ENCODE results near the gene SLCO3A1.

The SLCO3A1 gene

GRCh38 chr15:91891101-91891500 lies 37.6 kb downstream of the SLCO3A1 start:
- Histone ChIP-seq H3K27me3 (ENCODE audit: insufficient read depth, poor library complexity, severe bottlenecking) (no peaks in the 10 kb centered on the region), H3K4me3 (replicated peaks; ENCODE audit: insufficient read depth, low read length) (no peak overlapping the region), H3K27ac (replicated peaks) (no peak overlapping the region)
- no peak for DNase-seq (ENCODE audit: low read depth in 1 of 2, low spot score in 1 of 2)
- no peak for TF ChIP-seq CTCF (IDR thresholded peaks at IDR 0.05; ENCODE audit: insufficient read depth, low read length)
- no peak for TF ChIP-seq POLR2AphosphoS5 (IDR thresholded peaks at IDR 0.05; ENCODE audit: low read depth)
- no peak for TF ChIP-seq SPI1 (IDR thresholded peaks at IDR 0.05; ENCODE audit: borderline replicate concordance, low read depth)
- TF ChIP-seq REST (IDR thresholded peaks at IDR 0.05; ENCODE audit: insufficient replicate concordance, low read depth): no peak
- TF ChIP-seq GABPA (IDR thresholded peaks at IDR 0.05; ENCODE audit: low read depth): no peak

- no peak overlapping the region for H3K27ac ChIP-seq (replicated peaks)
- DNase-seq (ENCODE audit: low read depth in 1 of 2, low spot score in 1 of 2): no peak
- TF ChIP-seq CTCF (IDR thresholded peaks at IDR 0.05; ENCODE audit: insufficient read depth, low read length): no peak
- TF ChIP-seq SPI1 (IDR thresholded peaks at IDR 0.05; ENCODE audit: borderline replicate concordance, low read depth): no peak
- TF ChIP-seq REST (IDR thresholded peaks at IDR 0.05; ENCODE audit: insufficient replicate concordance, low read depth): no peak
- TF ChIP-seq POLR2AphosphoS5 (IDR thresholded peaks at IDR 0.05; ENCODE audit: low read depth): no peak
- no peak for TF ChIP-seq GABPA (IDR thresholded peaks at IDR 0.05; ENCODE audit: low read depth)
- no peak overlapping the region for H3K4me3 ChIP-seq (replicated peaks; ENCODE audit: insufficient read depth, low read length)
- no peaks in the 10 kb centered on the region for H3K27me3 ChIP-seq (ENCODE audit: insufficient read depth, poor library complexity, severe bottlenecking)
These were observed 38.4 kb downstream of the SLCO3A1 start for GRCh38 chr15:91891788-91892345.

GRCh38 chr15:91892436-91892835 lies 38.9 kb downstream of the SLCO3A1 start:
- no peak for DNase-seq (ENCODE audit: low read depth in 1 of 2, low spot score in 1 of 2)
- H3K27ac ChIP-seq (replicated peaks): no peak overlapping the region
- no peak for TF ChIP-seq GABPA (IDR thresholded peaks at IDR 0.05; ENCODE audit: low read depth)
- no peak overlapping the region for H3K4me3 ChIP-seq (replicated peaks; ENCODE audit: insufficient read depth, low read length)
- no peaks in the 10 kb centered on the region for H3K27me3 ChIP-seq (ENCODE audit: insufficient read depth, poor library complexity, severe bottlenecking)

- TF ChIP-seq POLR2AphosphoS5 (IDR thresholded peaks at IDR 0.05; ENCODE audit: low read depth) (no peak), GABPA (IDR thresholded peaks at IDR 0.05; ENCODE audit: low read depth) (no peak), CTCF (IDR thresholded peaks at IDR 0.05; ENCODE audit: insufficient read depth, low read length) (no peak)
- DNase-seq (ENCODE audit: low read depth in 1 of 2, low spot score in 1 of 2): no peak
- Histone ChIP-seq H3K27ac (replicated peaks) (no peak overlapping the region), H3K4me3 (replicated peaks; ENCODE audit: insufficient read depth, low read length) (no peak overlapping the region), H3K27me3 (ENCODE audit: insufficient read depth, poor library complexity, severe bottlenecking) (no peaks in the 10 kb centered on the region)
These were observed 41.1 kb downstream of the SLCO3A1 start for GRCh38 chr15:91894606-91895005.

Data from HL-60 (cell line).